ENCODE results near the gene MBNL3. TPM values are rescaled to one million over a fixed set of nuclear protein-coding genes. Genes with fewer than 3 reads are reported as not detected.

Gene MBNL3
- total RNA-seq, 1 experiment from 2014 or later = 2.6 TPM

- no peak overlapping the region for H3K14ac ChIP-seq (ENCODE audit: insufficient read depth, low read length)
- H4K5ac ChIP-seq (ENCODE audit: insufficient read length, low read depth, low read length) = no peak overlapping the region
- H2BK120ac ChIP-seq (ENCODE audit: low read depth, low read length, poor library complexity, severe bottlenecking) = no peak overlapping the region
- H3K4me2 ChIP-seq (ENCODE audit: insufficient read depth, insufficient read length, low read length) = no peak overlapping the region
- no peaks in the 10 kb centered on the region for H3K23me2 ChIP-seq (ENCODE audit: insufficient read length, low read depth, low read length, poor library complexity, severe bottlenecking)
- Mint-ChIP-seq H3K4me3 (no peak overlapping the region), H3K36me3 (ENCODE audit: insufficient read depth in 1 of 3, low read depth in 3 of 3) (no peaks in the 10 kb centered on the region), H3K27me3 (ENCODE audit: low read depth) (no peaks in the 10 kb centered on the region; the same call in 1 of the 2 replicates), H3K9me3 (no peaks in the 10 kb centered on the region), H3K4me1 (peaks cover 6 to 21% of the 10 kb centered on the region in 2 experiments), H3K27ac (no peak overlapping the region; a peak in 1 of 7 replicates)
- H3K18ac ChIP-seq (ENCODE audit: insufficient read length, low read depth, low read length) = no peak overlapping the region
- H2BK12ac ChIP-seq (ENCODE audit: insufficient read length, low read depth, low read length) = no peak overlapping the region
- no peaks in the 10 kb centered on the region for H3K9me3 ChIP-seq (ENCODE audit: control insufficient read depth, low read depth, low read length)
- no peak overlapping the region for H3K56ac ChIP-seq (ENCODE audit: insufficient read length, low read depth, low read length)
- no peaks in the 10 kb centered on the region for H4K20me1 ChIP-seq (ENCODE audit: control insufficient read depth, insufficient read depth, insufficient read length)
- no peaks in the 10 kb centered on the region for H3K79me1 ChIP-seq (ENCODE audit: insufficient read depth, low read depth, low read length, poor library complexity, severe bottlenecking)
- no peak overlapping the region for H3K27ac ChIP-seq (ENCODE audit: insufficient read length, low read depth, low read length)
- no peak overlapping the region for H4K91ac ChIP-seq (ENCODE audit: insufficient read length, low read depth, low read length)
- H2BK15ac ChIP-seq (ENCODE audit: low read depth, low read length) = no peak overlapping the region
- H2BK20ac ChIP-seq (ENCODE audit: low read depth, low read length, poor library complexity, severe bottlenecking) = no peak overlapping the region
- H4K8ac ChIP-seq (replicated peaks; ENCODE audit: insufficient read length, low read depth, low read length) = no peak overlapping the region
- H3T11ph ChIP-seq (ENCODE audit: low read length) = no peak overlapping the region
- no peak overlapping the region for H2AK5ac ChIP-seq (ENCODE audit: insufficient read length, low read length)
- H3K79me2 ChIP-seq (ENCODE audit: insufficient read depth, low read length) = no peaks in the 10 kb centered on the region
- no peak for DNase-seq
- no peak overlapping the region for H3K9ac ChIP-seq (ENCODE audit: extremely low read depth, insufficient read length, low read length)
- H2AFZ ChIP-seq (ENCODE audit: low read length) = no peak overlapping the region
- no peak for TF ChIP-seq CTCF (conservative IDR thresholded peaks at IDR 0.05)
- WGBS (ENCODE audit: extremely low coverage, insufficient read length, low lambda C conversion rate) = no CpG with 5 or more reads among the region's 1 CpG
- no peak overlapping the region for H2BK5ac ChIP-seq (ENCODE audit: insufficient read length, low read length)
- H3K4ac ChIP-seq (ENCODE audit: low read depth, low read length) = no peak overlapping the region
- H3K27me3 ChIP-seq (ENCODE audit: insufficient read depth, low read length) = no peaks in the 10 kb centered on the region
- H3K23ac ChIP-seq (ENCODE audit: insufficient read length, low read depth, low read length) = no peak overlapping the region
- H3K4me1 ChIP-seq (ENCODE audit: insufficient read depth, low read length) = no peaks in the 10 kb centered on the region; the same call in 1 of the 2 replicates
Observed at GRCh38 chrX:132426695-132427281, 62.0 kb downstream of the MBNL3 start.
